ENCODE measurements around the gene CDK15. TPM values are rescaled to one million over a fixed set of nuclear protein-coding genes. Genes with fewer than 3 reads are reported as not detected.

The CDK15 gene
- total RNA-seq, 1 donor from 2014 or later, result 6.8 TPM

DNA sequence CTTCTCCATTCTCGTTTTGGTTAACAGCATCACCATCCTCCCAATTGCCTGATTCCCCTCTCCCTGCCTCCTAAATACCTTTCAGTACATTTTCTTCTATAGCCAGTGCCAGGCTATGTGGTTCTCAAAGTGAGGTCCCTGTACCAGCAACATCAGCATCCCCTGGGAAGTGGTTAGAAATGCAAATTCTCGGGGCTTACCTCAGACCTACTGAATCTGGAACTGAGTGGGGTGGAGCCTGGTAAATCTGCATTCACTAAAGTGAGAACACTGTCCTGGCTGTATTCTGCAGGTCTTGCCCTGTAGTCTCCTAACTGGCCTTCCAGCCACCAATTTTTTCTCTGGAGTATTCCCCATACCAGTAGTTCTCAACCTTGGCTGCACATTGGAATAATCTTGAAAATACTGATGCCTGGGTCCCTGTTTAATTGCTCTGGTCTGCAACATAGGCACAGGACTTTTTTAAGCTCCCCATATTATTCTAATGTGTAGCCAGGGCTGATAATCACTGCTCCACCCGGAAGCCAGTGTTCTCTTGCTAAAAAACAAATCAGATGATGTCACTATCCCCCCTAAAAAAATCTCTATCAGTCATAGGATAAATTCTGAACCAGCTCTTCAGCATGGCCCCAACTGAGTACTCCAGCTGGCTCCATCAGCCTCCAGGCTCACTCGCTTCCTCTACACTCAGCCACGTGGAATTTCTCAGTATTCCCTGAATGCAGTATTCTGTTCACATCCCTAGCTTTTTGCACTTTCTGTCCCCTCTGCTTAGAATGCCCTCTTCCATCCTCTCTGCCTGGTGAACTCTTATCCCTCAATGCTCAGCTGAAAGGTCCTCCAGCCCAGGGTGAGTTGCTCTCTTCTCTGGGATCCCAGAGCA, 98.4 kb downstream of the CDK15 start:
- DNase-seq (ENCODE audit: low spot score in 2 of 2, unreplicated experiment in 2 of 2), result no peak
- Mint-ChIP-seq H3K4me1 (peaks cover 32% of the 10 kb centered on the region), H3K9me3 (no peaks in the 10 kb centered on the region), H3K27me3 (ENCODE audit: low read depth) (no peaks in the 10 kb centered on the region), H3K4me3 (no peak overlapping the region), H3K27ac (no peak overlapping the region), H3K36me3 (no peaks in the 10 kb centered on the region)
- TF ChIP-seq, protein P1, sequence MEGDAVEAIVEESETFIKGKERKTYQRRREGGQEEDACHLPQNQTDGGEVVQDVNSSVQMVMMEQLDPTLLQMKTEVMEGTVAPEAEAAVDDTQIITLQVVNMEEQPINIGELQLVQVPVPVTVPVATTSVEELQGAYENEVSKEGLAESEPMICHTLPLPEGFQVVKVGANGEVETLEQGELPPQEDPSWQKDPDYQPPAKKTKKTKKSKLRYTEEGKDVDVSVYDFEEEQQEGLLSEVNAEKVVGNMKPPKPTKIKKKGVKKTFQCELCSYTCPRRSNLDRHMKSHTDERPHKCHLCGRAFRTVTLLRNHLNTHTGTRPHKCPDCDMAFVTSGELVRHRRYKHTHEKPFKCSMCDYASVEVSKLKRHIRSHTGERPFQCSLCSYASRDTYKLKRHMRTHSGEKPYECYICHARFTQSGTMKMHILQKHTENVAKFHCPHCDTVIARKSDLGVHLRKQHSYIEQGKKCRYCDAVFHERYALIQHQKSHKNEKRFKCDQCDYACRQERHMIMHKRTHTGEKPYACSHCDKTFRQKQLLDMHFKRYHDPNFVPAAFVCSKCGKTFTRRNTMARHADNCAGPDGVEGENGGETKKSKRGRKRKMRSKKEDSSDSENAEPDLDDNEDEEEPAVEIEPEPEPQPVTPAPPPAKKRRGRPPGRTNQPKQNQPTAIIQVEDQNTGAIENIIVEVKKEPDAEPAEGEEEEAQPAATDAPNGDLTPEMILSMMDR (IDR thresholded peaks at IDR 0.05; ENCODE audit: unreplicated experiment), result no peak

DNA sequence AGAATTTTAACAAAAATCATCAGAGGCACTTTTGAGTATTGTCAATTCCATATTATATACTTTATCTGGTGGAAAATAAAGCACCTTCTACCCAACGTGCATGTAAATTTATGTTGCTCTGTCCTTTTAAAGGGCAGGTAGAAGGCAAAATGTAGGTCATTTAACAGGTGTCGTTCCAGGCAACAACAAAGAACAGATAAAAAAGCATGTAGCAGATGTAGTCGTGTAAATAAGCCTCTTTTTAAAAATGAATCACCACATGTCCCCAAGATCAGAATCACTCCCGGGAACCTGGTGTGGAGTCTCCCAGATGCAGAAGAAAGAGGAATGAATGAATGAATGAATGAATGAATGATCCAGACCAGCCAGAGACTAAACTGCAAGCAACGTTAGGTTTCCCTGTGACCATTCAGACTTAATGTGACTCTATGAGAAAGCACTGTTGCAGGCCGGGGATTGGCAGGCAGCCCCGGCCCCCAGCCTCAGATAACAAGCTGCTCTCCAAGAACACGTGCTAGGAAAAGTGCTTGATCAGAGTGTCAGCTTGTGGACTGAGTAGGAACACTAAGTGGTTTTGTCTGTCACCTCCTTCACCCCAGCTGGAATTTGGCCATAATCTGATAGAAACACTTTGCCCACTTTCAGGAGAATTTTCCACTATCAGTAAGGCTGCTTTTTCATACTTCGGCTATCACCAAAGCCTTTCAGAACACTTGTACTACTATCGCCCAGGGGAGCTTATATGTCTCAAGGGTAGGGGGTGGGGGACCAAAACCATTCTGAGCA, 100.6 kb downstream of the CDK15 start:
- peaks cover 54% of the 10 kb centered on the region for H3K4me1 Mint-ChIP-seq
- DNase-seq (ENCODE audit: low spot score in 2 of 2, unreplicated experiment in 2 of 2), result no peak

DNA sequence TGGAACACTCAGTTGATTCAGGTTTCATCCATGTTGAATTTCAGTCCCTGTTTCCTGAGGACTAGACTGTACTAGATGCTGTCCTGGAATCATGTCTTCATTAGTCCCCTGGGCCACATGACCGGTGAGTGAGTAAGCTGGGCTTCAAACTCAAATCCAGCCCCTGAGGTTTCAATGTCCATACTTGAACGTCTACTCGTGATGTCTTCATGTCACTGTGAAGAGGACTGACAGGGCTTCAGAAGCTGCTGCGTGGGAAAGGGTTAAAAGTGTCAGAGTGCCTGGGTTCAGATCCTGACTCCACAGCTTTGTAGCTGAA, 101.2 kb downstream of the CDK15 start:
- Mint-ChIP-seq H3K36me3 (no peaks in the 10 kb centered on the region), H3K9me3 (no peaks in the 10 kb centered on the region), H3K4me1 (peaks cover 59% of the 10 kb centered on the region), H3K27me3 (ENCODE audit: low read depth) (no peaks in the 10 kb centered on the region), H3K4me3 (no peak overlapping the region), H3K27ac (peak overlapping the region; percentile 49)
- TF ChIP-seq, protein P1 (IDR thresholded peaks at IDR 0.05; ENCODE audit: unreplicated experiment), result no peak
- DNase-seq (ENCODE audit: low spot score in 2 of 2, unreplicated experiment in 2 of 2), result no peak

More for the DNA sequence above, 100.6 kb downstream of the CDK15 start:
- H3K4me3 Mint-ChIP-seq, result no peak overlapping the region
- no peaks in the 10 kb centered on the region for H3K9me3 Mint-ChIP-seq
- peak overlapping the region; percentile 49 for H3K27ac Mint-ChIP-seq
- no peaks in the 10 kb centered on the region for H3K36me3 Mint-ChIP-seq
- no peaks in the 10 kb centered on the region for H3K27me3 Mint-ChIP-seq (ENCODE audit: low read depth)
- TF ChIP-seq, protein P1 (IDR thresholded peaks at IDR 0.05; ENCODE audit: unreplicated experiment), result no peak

DNA sequence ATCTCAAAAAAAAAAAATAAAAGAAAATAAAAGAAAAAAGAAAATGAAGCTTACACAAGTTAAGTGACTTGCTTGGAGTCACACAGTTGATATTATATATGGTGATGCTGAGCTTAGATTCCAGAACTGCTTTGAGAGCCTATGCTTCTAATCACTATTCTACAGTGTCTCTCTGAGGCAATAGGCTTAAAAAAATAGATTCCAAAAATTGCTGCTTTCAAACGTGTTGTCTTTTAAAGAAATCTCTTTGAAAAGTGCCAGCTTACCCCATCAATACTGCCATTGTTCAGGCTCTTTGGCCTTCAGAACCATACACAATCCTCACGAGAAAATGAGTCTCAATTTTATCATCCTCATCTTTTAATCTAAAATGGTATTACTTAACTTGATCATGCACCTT, 102.6 kb downstream of the CDK15 start:
- Mint-ChIP-seq H3K9me3 (no peaks in the 10 kb centered on the region), H3K36me3 (no peaks in the 10 kb centered on the region), H3K27me3 (ENCODE audit: low read depth) (no peaks in the 10 kb centered on the region), H3K27ac (peak overlapping the region; percentile 83), H3K4me1 (peaks cover 67% of the 10 kb centered on the region), H3K4me3 (no peak overlapping the region)
- no peak for DNase-seq (ENCODE audit: low spot score in 2 of 2, unreplicated experiment in 2 of 2)
- TF ChIP-seq, protein P1 (IDR thresholded peaks at IDR 0.05; ENCODE audit: unreplicated experiment), result no peak

DNA sequence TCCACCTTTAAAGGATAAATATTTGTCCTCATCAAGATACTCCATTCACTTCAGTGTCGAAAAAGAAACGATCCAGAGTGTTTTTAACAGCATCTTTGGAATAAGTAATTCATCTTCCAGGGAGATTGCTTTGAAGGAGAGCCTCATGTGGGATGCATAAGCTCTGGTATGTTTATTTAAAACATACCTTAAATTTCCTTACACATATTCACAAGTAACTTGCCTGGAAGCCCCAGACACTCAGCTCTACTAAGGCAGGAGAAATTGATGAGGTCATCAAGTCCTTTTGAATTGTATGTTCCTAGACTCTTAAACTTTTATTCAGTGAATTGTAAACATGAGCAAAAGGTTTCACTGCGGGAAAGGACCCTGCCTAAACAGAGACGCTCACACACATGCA, 103.0 kb downstream of the CDK15 start:
- H3K36me3 Mint-ChIP-seq, result no peaks in the 10 kb centered on the region
- no peak for DNase-seq (ENCODE audit: low spot score in 2 of 2, unreplicated experiment in 2 of 2)
- no peak overlapping the region for H3K4me3 Mint-ChIP-seq
- H3K27me3 Mint-ChIP-seq (ENCODE audit: low read depth), result no peaks in the 10 kb centered on the region
- H3K4me1 Mint-ChIP-seq, result peaks cover 67% of the 10 kb centered on the region
- TF ChIP-seq, protein P1 (IDR thresholded peaks at IDR 0.05; ENCODE audit: unreplicated experiment), result no peak
- no peaks in the 10 kb centered on the region for H3K9me3 Mint-ChIP-seq
- H3K27ac Mint-ChIP-seq, result peak overlapping the region; percentile 83
